Stromal cell of bone marrow (primary cell): ENCODE measurements around the gene FGA.

ENCODE experiments used
- DNase-seq: peaks from one replicate; pipeline ENCODE4 v3.0.0-alpha.2; 2012; ENCODE audit warnings: low read depth

The FGA gene

GRCh38 chr4:154578919-154579318 is 11.6 kb downstream of the FGA start:
- no peak for DNase-seq

GRCh38 chr4:154577324-154577723 is 13.2 kb downstream of the FGA start:
- DNase-seq, result no peak

- DNase-seq, result no peak
Observed at GRCh38 chr4:154574311-154574710, 16.2 kb downstream of the FGA start.

GRCh38 chr4:154573190-154573870 is 17.2 kb downstream of the FGA start:
- no peak for DNase-seq

- no peak for DNase-seq
Observed at GRCh38 chr4:154569584-154569983, 21.0 kb downstream of the FGA start.

- no peak for DNase-seq
Observed at GRCh38 chr4:154569028-154569427, 21.5 kb downstream of the FGA start.

- peak; percentile 43 for DNase-seq
Observed at GRCh38 chr4:154566639-154567204, 23.8 kb downstream of the FGA start.

- no peak for DNase-seq
Observed at GRCh38 chr4:154565704-154566103, 24.8 kb downstream of the FGA start.

- DNase-seq, result no peak
Observed at GRCh38 chr4:154564311-154564710, 26.2 kb downstream of the FGA start.

- DNase-seq, result no peak
Observed at GRCh38 chr4:154562697-154563254, 27.8 kb downstream of the FGA start, which contains the start of gene FGB. Gene FGB (plus strand): TSS chr4:154563011. CDS start chr4:154563019, 8 bp downstream.

GRCh38 chr4:154560824-154561231 is 29.7 kb downstream of the FGA start:
- DNase-seq, result no peak

- DNase-seq, result no peak
Observed at GRCh38 chr4:154560419-154560801, 30.1 kb downstream of the FGA start.

- DNase-seq, result peak; percentile 40
Observed at GRCh38 chr4:154559494-154560418, 30.8 kb downstream of the FGA start.

GRCh38 chr4:154559141-154559493 is 31.4 kb downstream of the FGA start:
- DNase-seq, result no peak

- DNase-seq, result peak; percentile 59
Observed at GRCh38 chr4:154551872-154552686, 38.5 kb downstream of the FGA start.

GRCh38 chr4:154549894-154550790 is 40.4 kb downstream of the FGA start, which contains the start of gene PLRG1:
Gene PLRG1 (minus strand): TSS chr4:154550400. CDS start chr4:154550308, 92 bp downstream.
- DNase-seq, result peak; percentile 92

- no peak for DNase-seq
Observed at GRCh38 chr4:154545689-154546088, 44.9 kb downstream of the FGA start.

GRCh38 chr4:154542271-154542879 is 48.2 kb downstream of the FGA start:
- DNase-seq, result no peak
